Stimulated activated CD8-positive, alpha-beta memory T cell treated with anti-CD3 and anti-CD28 coated beads, Interleukin-12 subunit alpha, Interleukin-12 subunit beta, amount 100 ng/mL, for 4 hours (primary cell): ENCODE data around the gene RBP7.
"Not testable (repeated sequence)": the region's sequence is repeated elsewhere in the genome, so short reads cannot be mapped to it uniquely, and the experiment has no call there.

Source experiments
- DNase-seq: peaks from one replicate; pipeline ENCODE4 v3.0.0-alpha.2; 2020; ENCODE audit warnings: low read depth

The RBP7 gene

DNA sequence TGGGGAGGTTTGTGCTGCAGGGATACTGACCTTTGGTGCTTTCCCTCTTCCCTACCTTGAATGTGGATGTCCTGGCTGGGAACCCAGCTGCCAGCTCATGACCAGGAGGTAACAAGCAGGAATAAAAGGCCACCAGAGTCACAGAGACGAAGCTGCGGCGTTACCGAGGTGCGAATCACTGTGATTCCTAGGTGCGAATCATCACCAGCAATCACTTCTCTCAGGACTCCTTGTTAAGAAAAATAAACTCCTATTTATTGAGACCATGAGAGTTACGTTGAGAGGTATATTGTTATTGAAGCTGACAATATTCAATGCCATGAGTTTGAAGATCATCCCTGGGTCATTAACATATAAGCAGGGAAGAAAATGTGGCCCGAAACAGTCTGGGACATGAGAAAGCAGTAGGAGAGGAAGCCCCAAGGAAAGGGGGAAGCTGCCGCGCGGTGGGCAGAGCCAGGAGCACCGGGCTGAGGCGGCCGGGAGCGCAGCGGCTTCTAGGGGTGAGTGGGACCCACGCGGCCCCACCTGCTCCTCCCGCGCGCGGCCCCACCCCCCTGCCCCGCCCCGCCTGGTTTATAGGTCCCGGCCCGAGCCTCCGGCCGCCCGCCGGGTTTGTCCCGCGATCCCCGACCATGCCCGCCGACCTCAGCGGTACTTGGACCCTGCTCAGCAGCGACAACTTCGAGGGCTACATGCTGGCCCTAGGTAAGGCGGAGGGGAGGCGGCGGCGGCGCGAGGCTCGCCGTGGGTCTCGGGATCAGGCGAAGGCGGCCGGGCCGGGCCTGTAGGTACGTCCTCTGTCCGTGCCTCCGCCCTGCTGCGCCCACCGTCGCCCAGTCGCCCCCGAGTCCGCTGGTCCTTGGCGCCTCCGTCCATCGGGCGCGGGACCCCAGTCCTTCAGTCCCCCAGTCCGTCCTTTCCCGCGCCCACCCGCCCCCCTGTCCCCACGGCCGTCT is at the start of gene RBP7:
Gene RBP7, plus strand, starts transcription at position 605 of the 959 bp plus-strand sequence. Its CDS starts 31 bp downstream, at position 636.
- DNase-seq, result no peak

DNA sequence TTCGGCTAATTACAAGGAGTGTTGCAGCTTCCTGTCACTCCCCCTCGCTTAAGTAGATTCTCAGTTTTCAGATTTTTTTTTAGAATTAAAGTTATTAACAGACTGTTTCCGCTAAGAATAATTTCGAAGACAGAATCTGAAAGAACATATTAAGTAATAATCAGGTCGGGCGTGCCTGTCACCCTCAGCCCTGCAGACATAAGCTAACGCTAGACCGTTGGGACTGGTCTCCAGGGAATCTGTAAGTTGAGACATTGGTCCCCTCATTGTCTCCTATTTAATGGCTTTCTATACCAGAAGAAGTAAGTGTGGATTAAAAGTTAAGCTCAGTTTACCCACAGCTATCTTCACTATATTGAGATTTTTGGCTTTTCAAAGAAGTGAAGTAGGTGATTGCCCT is 39.3 kb upstream of the RBP7 start:
- DNase-seq, result no peak

DNA sequence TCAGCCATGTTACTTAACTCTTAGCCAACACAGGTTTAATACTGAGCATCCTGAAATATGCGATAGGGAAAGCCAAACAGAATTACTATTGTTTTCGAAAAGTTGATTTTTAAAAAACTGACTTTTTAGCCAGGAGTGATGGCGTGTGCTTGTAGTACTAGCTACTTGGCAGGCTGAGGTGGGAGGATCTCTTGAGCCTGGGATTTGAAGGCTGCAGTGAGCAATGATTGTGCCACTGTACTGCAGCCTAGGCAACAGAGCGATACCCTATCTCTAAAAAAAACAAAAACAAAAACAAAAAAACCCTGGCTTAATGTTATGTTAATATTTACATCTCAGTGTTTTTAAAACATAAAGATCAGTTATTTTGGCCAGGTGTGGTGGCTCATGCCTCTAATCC is 37.0 kb upstream of the RBP7 start:
- DNase-seq, result no peak

DNA sequence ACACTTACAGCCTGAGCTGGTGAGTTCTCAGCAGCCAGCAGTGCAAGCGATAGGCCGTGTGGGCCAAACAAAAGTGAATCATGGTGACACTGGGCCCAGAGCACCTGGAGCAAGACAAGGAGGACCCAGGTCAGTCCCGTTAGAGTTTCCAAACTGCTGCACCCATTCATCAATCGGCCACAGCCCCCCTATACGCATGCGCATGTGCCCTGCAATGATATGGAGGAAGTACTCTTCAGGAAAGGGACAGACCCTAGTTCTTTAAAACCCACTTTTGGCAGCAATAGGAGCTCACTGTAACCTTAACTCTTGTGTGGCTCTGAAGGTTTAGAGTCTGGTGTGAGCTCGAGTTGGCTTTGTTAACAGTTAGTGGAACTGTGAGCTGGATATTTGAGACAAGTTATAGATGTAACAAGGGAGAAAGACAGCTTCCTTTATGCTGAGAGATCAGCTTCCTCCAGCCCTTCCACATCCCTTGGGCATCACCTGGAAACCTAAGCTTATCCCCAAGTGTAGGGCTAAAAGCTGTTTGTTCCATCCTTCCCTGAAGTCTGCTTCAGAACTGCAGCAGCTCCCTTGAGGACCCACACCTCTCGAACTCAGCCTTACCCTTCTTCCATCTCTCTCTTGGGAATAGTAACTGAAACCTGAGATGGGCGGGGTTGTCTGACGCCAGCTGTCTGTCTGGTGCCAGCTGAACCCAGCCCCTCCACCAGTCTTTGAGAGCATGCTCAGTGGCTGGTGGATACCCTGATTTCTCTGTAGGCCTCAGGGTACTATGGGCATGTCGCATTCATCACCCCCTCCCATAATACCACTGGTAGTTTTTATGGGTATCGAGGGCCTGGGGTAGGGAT is 36.1 kb upstream of the RBP7 start:
- DNase-seq, result no peak

DNA sequence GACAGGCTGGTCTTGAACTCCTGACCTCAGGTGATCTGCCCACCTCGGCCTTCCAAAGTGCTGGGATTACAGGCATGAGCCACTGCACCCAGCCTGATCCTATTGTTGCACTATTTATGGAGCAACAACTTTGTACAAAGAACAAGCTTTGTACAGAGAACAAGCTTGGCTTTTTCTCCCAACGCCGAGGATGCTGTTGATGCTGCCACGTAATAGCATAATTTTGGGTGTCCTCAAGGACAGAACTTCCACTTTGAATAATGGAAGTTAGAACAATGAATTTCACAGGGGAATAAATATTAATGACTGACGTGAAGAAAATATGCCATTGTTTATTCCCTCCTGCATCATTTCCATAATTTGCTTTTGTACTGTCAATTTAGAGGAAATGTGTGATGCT is 12.8 kb upstream of the RBP7 start:
- no peak for DNase-seq

DNA sequence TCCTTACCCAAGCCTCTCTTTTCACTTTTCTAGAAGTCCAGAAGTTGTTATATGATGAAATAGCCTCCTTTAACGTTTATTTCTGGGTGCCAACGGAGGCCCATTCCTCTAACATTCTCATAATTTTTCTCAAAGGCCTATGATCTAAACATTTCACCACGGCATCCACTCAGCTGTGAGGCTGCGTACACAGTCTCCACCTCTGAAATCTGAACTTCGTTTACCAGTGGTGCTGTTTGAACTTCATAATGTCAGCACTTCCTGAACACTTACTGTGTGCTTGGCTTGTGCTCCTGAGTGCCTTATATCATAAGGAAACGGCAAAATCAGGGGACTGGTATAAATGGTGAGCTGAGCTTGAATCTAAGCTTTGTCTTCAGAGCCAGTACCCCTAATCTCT is 12.0 kb upstream of the RBP7 start:
- no peak for DNase-seq

DNA sequence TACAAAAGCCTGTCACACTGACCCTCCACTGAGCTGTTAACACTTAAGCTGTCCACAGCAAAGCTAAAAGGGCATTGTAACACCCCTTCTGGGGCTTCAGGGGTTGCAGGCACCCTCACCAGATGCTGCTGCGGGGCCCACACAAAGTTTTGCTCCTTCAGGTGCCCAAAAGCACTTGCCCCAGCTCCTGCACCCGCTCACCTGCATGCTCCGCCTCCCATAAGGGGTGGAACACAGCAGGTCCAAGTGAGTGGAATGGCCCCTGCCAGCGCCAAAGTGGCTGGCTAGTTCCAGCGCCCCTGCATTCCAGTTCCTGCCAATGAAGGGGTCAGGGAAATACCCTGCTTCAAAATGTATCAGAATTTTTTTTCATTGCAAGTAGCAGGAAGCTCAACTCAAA is 7.3 kb upstream of the RBP7 start:
- no peak for DNase-seq

DNA sequence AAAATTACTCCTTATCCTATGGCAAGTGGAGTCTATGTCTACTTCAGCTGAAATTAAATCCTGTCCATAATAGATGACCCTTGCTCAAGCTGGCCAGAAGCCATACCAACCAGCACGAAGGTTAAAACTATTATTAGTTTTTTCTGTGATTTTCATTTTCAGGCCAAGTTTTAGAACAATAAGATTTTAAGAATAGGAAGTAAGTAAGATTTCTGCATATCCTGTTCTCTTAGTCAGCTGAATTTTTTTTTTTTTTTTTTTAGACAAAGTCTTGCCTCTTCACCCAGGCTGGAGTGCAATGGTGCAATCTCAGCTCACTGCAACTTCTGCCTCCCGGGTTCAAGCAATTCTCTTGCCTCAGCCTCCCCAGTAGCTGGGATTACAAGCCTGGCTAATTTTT is 6.1 kb upstream of the RBP7 start:
- no peak for DNase-seq

DNA sequence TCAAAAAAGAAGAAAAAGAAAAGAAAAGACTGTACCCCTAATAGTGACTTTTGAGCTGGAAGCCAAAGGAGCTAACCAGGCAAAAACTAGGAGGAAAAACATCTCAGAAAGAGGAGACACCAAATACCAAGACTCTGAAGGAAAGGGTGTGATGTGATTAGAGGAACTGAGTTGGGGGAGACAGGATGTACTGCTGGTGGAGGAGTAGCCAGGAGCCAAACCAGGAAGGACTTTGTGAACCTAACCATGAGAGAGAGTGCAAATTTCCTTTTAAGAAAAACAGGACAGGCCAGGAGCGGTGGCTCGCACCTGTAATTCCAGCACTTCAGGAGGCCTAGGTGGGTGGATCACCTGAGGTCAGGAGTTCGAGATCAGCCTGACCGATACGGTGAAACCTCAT is 4.1 kb upstream of the RBP7 start:
- DNase-seq, result no peak

DNA sequence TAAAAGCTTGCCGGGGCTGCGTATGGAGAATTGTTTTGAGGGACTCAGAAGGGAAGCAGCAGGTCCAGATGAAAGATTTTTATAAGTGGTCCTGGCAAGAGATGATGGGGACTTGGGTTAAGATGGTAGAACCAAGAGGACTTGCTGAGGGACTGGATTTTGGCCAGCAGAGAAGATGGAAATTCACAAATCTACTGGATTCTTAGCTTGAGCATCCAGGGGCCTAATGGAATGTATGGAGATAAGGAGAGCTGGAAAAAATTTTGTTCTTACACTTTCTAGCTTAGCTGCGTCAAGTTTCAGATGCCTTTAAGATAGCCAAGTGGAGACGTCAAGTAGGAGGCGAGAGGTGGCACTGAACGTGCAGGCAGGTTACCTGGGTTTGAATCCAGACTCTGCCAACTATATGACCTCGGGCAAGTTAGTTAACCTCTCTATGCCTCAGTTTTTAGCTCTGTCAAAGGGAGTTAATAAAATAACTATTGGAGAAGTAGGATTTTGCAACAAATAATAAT is 3.4 kb upstream of the RBP7 start:
- DNase-seq, result no peak

DNA sequence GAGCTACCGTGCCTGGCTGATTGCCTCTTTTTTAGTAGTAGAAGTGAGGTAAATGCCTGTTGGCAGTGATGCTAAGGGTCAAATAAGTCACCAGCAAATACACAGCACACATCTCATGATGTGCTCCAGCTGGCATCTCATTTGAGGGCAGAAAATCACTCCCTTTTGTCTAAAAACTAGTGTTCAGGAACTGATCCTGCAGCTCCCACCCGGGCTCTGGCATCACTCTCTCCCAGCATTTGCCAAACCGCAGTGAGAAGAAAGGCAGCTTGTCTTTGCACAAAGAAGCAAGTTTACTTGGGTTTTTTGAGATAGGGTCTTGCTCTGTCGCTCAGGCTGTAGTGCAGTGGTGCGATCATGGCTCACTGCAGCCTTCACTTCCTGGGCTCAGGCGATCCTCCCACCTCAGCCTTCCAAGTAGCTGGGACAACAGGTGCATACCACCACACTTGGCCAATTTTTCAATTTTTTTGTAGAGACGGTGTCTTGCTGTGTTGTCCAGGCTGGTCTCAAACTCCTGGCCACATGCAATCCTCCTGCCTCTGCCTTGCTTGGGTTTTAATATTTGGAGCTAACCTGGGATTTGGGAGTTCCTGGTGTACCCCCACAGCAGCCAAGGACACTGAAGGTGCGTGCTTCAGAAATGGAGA is 4.1 kb downstream of the RBP7 start:
- no peak for DNase-seq

DNA sequence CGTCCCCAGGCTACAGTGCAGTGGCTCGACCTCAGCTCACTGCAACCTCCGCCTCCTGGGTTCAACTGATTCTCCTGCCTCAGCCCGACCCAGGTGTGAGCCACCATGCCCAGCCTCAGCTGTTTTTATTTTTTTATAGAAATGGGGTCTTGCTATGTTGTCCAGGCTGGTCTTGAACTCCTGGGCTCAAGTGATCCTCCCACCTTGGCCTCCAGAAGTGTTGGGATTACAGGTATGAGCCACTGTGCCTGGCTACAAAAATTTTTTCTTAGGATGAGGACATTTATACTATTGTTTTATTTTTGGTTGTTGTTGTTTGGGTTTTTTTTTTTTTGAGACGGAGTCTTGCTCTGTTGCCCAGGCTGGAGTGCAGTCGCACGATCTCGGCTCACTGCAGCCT is 8.2 kb downstream of the RBP7 start:
- not testable (repeated sequence) for DNase-seq

DNA sequence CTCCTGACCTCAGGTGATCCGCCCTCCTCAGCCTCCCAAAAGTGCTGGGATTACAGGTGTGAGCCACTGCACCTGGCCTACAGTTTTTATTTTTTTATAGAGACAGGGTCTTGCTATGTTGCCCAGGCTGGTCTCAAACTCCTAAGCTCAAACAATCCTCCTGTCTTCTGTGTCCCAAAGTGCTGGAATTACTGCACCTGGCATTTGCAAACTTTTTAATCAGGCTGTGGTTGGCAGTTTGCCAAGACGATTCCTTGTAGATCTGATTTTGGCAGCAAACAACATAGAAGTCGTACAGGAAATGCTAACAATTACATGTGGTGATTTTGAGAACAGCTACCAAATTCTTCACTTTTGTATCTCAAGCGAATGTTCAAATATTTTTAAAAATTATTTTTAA is 10.1 kb downstream of the RBP7 start:
- no peak for DNase-seq

DNA sequence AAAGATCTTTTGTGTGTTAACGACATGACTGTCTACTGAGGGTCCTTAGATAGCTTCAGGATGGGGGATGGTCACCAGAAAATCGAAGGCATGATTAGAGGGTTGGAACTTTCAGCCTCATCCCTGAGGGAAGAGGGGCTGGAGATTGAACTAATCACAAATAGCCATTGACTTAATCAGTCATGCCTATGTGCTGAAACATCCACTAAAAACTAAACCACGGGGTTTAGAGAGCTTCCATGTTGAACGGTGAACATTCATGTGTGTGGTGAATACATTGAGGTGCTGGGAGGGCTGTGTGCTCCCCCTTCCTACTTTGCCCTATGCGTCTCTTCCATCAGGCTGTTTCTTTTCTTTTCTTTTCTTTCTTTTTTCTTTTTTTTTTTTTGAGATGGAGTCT is 17.0 kb downstream of the RBP7 start:
- no peak for DNase-seq

DNA sequence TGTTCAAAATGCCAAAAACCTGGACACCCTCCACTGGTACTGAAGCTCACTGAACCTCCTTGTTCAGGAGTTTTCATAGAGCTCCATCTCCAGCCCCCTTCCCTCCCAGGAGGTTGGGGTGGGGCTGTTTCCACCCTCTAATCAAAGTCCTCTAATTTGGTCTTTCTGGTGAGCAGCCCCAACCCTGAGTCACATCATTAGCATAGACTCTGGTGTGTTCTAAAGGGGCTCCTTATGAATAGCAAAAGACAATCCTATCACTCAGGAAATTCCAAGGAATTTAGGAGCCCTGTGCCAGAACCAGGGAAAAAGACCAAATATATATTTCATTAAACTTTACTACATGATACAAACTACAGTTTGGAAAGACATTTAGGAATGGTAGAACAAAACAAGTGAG is 22.5 kb downstream of the RBP7 start:
- no peak for DNase-seq

DNA sequence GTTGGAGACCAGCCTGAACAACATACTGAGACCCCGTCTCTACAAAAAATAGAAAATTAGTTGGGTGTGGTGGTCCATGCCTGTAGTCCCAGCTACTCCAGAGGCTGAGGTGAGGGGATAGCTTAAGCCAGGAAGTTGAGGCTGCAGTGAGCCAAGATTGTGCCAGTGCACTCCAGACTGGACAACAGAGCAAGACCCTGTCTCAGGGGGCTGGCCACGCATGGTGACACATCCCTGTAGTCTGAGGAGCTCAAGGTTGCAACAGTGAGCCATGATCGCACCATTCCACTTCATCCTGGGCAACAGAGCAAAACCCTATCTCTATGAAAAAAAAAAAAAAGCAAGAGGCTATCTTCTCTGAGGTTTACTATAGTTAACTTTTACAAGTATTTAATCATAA is 23.1 kb downstream of the RBP7 start:
- no peak for DNase-seq

DNA sequence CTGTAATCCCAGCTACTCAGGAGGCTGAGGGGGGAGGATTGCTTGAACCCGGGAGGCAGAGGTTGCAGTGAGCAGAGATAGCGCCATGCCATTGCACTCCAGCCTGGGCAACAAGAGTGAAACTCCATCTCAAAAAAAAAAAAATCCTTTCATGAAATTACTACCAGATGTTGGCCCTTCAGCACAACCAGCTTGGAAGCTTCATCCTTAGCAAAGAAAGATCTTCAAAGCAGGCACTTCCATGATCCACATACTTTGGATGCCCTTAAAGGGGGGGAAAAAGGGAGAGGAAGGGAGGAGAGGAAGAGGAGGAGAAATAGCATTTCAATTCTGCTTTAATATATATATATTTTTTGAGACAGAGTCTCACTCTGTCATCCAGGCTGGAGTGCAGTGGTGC is 23.6 kb downstream of the RBP7 start:
- not testable (repeated sequence) for DNase-seq

DNA sequence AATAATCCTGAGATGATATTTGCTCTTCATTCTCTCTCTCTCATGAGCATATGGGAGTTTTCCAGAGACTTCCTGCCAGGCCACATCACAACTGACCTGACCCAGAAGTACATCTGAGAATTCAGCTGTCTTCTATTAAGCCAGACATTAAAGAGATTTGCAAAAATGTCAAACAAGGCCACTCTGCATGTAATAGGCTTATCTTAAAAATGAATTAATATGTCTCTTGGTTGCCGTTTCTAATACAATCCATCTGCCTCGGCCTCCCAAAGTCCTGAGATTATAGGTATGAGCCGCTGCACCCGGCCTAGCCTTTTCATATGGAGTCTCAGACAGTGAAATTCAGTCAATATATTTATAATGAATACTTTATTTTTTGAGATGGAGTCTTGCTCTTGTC is 25.0 kb downstream of the RBP7 start:
- DNase-seq, result not testable (repeated sequence)

DNA sequence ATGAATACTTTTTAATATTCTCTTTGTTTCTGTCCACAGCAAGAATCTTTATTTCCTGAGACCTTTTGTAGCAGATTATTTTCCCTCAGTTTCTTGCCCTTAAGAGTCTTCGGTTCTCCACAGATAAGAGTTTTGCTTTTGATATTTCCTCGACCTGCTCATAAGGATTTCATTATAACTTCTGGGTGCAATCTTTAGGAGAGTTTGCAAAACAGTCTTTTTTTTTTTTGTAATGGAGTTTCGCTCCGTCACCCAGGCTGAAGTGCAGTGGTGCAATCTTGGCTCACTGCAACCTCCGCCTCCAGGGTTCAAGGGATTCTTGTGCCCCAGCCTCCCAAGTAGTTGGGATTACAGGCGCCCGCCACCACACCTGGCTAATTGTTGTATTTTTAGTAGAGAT is 25.6 kb downstream of the RBP7 start:
- no peak for DNase-seq

DNA sequence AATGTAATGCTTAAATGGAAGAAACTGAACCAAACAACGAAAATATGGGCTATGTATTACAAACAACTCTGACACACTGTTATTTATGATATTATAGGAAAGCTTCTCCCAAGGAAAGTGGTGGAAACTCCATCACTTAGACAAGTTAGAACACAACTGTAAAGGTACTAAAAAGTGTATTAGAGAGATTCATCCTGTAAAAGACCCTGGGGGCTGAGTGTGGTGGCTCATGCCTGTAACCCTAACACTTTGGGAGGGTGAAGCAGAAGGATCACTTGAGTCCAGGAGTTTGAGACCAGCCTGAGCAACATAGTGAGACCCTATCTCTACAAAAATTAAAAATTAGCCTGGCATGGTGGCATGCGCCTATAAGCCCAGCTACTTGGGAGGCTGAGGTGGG is 28.3 kb downstream of the RBP7 start:
- DNase-seq, result no peak

DNA sequence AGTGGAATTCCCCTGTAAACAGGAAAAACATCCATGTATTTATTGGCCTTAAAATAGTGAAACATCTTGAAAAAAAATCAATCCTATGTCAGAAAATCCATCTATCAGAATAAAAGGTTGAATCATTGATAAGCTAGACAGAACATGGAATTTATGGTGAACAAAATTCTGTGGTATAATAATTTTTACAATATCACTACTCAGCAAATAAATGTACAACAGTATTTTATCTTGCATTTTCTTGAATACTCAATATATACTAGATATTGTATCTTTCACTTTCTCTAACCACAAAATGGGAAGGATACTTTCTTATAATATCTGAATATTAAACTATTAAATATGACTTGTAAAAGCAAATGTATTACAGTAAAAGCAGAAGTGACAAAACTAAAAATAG is 30.0 kb downstream of the RBP7 start:
- DNase-seq, result no peak

DNA sequence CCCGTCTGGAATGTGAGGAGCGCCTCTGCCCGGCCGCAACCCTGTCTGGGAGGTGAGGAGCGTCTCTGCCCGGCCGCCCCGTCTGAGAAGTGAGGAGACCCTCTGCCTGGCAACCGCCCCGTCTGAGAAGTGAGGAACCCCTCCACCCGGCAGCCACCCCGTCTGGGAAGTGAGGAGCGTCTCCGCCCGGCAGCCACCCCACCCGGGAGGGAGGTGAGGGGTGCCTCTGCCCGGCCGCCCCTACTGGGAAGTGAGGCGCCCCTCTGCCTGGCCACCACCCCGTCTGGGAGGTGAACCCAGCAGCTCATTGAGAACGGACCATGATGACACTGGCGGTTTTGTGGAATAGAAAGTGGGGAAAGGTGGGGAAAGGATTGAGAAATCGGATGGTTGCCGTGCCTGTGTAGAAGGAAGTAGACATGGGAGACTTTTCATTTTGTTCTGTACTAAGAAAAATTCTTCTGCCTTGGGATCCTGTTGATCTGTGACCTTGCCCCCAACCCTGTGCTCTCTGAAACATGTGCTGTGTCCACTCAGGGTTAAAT is 32.0 kb downstream of the RBP7 start:
- DNase-seq, result not testable (repeated sequence)
